OCI-LY3 (cell line): Measurements from ENCODE around the gene SLC6A11.

Experiments
- EZH2phosphoT487 ChIP-seq: fragments of 200-600 bp; shearing (Covaris generic); IDR thresholded peaks from 2 replicates; pipeline ENCODE4 v1.6.1; 2018; ENCODE audit warnings: antibody characterized with exemption, mixed run types, low read depth
- TF ChIP-seq, protein P1 (sequence below): fragments of 200-600, 300-600 bp; sonication (generic); IDR thresholded peaks from 2 replicates; pipeline ENCODE4 v1.5.1; 2014; ENCODE audit warnings: antibody characterized with exemption, low read length, low read depth

GRCh38 chr3:10875914-10876313 lies 59.9 kb downstream of the SLC6A11 start:
- TF ChIP-seq, protein P1, sequence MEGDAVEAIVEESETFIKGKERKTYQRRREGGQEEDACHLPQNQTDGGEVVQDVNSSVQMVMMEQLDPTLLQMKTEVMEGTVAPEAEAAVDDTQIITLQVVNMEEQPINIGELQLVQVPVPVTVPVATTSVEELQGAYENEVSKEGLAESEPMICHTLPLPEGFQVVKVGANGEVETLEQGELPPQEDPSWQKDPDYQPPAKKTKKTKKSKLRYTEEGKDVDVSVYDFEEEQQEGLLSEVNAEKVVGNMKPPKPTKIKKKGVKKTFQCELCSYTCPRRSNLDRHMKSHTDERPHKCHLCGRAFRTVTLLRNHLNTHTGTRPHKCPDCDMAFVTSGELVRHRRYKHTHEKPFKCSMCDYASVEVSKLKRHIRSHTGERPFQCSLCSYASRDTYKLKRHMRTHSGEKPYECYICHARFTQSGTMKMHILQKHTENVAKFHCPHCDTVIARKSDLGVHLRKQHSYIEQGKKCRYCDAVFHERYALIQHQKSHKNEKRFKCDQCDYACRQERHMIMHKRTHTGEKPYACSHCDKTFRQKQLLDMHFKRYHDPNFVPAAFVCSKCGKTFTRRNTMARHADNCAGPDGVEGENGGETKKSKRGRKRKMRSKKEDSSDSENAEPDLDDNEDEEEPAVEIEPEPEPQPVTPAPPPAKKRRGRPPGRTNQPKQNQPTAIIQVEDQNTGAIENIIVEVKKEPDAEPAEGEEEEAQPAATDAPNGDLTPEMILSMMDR: no peak
- no peak for TF ChIP-seq EZH2phosphoT487
